Fibroblast of mammary gland (primary cell): ENCODE data around the gene RGS17.

Source experiments
- DNase-seq: peaks from one replicate; pipeline ENCODE4 v3.0.0-alpha.2; 2010; ENCODE audit warnings: low read depth
- H3K4me3 ChIP-seq: 2 replicates; pipeline ENCODE4 v1.5.1; 2011; ENCODE audit warnings: low read depth, mild to moderate bottlenecking, low read length, moderate library complexity; ENCODE audit not compliant: control insufficient read depth
- CTCF ChIP-seq: conservative IDR thresholded peaks from 2 replicates; pipeline ENCODE4 v1.5.1; 2011; ENCODE audit warnings: low read depth, low read length, inconsistent platforms; ENCODE audit not compliant: control insufficient read depth, insufficient read depth

RGS17 gene

GRCh38 chr6:153131037-153131981, at the start of gene RGS17:
RGS17 (minus strand) TSS chr6:153131282; CDS start chr6:153044018, 87,264 bp downstream.
- H3K4me3 ChIP-seq = peak within 1 kb of the TSS; percentile 93
- DNase-seq = peak; percentile 71
- no peak for TF ChIP-seq CTCF

GRCh38 chr6:153172815-153173214, 41.7 kb upstream of the RGS17 start:
- no peak for DNase-seq
- no peak for TF ChIP-seq CTCF
- no peak overlapping the region for H3K4me3 ChIP-seq

- peak; percentile 86 for DNase-seq
- TF ChIP-seq CTCF = no peak
- no peak overlapping the region for H3K4me3 ChIP-seq
These were observed 39.4 kb upstream of the RGS17 start for GRCh38 chr6:153170511-153170910.

- H3K4me3 ChIP-seq = no peak overlapping the region
These were observed 36.8 kb upstream of the RGS17 start for GRCh38 chr6:153167907-153168306.

GRCh38 chr6:153167061-153167891, 36.2 kb upstream of the RGS17 start:
- no peak for TF ChIP-seq CTCF
- peak; percentile 95 for DNase-seq
- no peak overlapping the region for H3K4me3 ChIP-seq

More at GRCh38 chr6:153167907-153168306, 36.8 kb upstream of the RGS17 start:
- no peak for DNase-seq
- no peak for TF ChIP-seq CTCF

- no peak for DNase-seq
- no peak for TF ChIP-seq CTCF
- H3K4me3 ChIP-seq = no peak overlapping the region
These were observed 31.6 kb upstream of the RGS17 start for GRCh38 chr6:153162646-153163045.
